Activated T-helper 9 cell treated with anti-CD3 and anti-CD28 coated beads, Interleukin-2, amount 50 U/mL, for 16 hours (primary cell): ENCODE data around the gene AGR2.
"Not testable (repeated sequence)": the region's sequence is repeated elsewhere in the genome, so short reads cannot be mapped to it uniquely, and the experiment has no call there.

ENCODE experiments used
- DNase-seq: peaks from one replicate; pipeline ENCODE4 v3.0.0-alpha.2; 2020; ENCODE audit warnings: low read depth

AGR2 gene

DNA sequence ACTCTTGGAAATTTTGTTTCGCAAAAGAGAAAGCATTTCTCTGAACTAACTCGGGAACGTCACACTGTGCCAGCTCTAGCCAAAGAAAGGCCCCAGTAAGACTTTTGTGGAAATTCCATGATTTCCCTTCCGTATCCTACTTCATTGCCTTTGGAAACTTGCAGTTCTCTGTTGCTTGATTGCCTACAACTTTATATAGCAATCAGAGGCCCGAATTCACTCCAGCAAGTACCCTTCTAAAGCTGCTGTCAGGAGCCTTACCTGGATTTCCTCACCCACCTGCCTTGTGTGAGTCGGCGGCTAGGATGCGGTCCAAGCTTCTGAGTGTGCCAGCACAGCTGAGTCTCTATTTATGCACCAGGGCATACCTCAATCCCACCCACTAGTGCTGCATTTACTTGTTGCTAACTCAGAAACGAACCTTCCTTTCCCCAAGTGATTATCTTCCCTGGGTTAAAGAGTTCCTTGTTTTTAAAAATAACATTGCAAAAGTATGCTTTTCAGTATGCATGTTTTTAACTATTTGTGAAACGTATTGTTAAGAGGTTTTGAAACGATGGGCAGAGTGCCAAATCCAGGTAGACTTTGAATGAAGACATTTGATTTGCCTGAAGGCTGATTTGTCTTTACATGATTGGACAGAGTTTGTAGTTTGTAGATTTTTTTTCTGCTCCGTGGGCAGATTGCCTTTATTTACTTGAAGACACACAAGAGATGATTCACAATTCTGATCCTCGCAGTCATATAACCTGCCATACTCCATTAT, at the start of gene AGR2:
TSS of gene AGR2 (minus strand) at position 326 of the 766 bp plus-strand sequence. CDS start 3,203 bp downstream, outside the sequence.
- no peak for DNase-seq

DNA sequence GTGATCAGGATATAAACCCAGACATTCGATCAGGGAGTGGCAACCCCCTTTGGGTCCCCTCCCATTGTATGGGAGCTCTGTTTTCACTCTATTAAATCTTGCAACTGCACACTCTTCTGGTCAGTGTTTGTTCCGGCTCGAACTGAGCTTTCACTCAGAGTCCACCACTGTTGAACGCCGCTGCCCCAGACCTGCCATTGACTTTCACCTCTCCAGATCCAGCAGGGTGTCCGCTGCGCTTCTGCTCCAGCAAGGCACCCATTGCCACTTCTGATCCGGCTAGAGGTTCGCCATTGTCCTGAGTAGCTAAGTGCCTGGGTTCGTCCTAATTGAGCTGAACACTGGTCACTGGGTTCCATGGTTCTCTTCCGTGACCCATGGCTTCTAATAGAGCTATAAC, 48.4 kb upstream of the AGR2 start:
- not testable (repeated sequence) for DNase-seq

DNA sequence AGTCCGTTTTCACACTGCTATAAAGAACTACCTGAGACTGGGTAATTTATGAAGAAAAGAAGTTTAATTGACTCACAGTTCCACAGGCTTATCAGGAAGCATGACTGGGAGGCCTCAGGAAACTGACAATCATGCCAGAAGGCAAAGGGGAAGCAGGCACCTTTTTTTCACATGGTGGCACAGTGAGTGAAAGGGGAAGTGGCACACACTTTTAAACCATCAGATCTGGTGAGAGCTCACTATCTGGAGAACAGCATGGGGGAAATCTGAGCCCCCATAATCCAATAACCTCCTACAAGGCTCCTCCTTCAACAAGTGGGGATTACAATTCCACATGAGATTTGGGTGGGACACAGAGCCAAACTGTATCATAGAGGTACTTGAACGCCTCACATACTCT, 47.0 kb upstream of the AGR2 start:
- DNase-seq, result no peak

DNA sequence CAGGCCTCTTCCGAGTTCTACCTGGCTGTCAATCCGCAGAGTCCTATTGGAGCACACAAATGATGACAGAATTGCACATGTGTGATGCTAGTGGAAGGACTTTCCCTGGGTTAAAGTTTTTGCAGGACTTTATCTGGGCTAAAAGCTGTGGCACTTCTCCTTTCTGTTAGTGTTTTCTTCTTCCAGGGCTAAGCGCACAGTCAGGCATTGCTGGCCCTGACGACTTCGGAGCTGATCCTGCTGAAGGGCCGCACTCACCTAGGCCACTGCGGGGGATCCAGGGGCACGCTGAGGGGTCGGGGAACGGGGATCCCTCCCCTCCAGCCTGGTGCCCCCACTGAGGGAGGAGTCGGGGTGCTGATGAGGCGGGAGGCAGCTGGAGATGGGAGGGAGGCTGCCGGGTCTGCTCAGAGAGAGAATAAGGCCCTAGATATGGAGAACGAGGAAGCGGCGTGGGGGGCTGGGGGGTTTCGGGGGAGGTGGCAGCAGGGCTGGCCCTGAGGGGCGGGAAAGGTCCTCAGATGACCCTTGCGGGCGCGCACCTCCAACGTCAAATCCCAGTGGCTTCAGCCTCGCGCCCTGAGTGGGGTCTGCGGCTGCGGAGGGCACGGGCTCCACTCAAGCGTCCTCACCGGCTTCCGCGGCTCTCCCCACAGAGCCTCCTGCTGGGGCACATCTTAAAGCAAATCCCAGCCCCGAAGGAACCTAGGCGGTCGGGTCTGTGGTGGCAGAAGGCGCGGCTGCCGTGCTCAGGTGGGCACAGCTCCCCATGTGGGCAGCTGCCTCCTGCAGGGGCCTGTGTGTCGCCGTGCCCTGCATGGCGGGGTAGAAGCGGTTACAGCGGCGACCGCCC, 46.0 kb upstream of the AGR2 start:
- no peak for DNase-seq

DNA sequence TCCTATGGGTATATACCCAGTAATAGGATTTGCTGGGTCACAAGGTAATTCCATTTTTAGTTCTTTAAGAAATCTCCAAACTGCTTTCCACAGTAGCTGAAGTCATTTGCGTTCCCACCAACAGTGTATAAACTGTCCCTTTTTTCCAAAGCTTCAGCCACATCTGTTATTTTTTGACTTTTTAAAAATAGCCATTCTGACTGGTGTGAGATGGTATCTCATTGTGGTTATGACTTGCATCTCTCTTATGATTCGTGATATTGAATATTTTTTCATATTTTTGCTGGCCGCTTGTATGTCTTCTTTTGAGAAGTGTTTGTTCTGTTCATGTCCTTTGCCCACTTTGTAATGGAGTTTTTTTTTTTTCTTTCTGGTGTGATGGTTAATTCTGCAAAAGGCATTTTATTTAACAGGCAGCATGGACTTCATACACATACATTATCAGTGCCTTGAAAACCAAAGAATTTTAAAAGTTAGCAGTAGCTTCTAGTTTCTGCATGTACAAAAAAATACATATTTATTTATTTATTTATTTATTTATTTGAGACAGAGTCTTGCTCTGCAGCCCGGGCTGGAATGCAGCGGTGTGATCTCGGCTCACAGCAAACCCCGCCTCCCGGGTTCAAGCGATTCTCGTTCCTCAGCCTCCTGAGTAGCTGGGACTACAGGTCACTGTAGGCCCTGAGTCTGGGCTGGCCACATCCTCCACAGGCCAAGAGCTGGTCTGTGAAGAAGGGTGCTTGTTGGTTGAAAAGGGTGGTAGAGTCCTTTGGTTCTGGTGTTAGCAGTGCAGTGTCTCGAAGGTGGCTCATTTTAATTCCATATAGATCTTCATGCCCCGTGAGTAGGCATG, 44.7 kb upstream of the AGR2 start:
- no peak for DNase-seq

DNA sequence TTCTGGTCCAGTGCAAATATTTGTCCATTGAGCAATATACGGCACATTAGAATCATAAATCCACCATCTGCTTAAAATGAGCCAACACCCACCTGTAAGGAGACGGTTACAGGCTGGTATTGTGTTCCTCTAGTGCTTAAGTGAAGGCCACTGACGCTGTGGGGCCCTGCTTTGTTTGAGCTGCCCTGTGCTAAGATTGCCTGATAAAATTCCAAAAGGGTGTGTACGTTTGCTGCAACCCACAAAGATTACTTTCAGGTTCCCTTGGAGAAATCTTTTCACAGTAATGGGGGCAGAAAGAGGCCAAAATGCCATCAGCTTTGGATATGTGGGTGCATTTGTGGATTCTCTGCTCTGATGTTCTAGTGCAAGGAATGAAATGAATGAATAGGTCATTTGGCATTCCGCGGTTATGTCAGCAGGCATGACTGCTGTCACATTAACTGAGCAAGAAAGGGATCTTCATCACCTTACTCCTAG, 42.6 kb upstream of the AGR2 start:
- no peak for DNase-seq

DNA sequence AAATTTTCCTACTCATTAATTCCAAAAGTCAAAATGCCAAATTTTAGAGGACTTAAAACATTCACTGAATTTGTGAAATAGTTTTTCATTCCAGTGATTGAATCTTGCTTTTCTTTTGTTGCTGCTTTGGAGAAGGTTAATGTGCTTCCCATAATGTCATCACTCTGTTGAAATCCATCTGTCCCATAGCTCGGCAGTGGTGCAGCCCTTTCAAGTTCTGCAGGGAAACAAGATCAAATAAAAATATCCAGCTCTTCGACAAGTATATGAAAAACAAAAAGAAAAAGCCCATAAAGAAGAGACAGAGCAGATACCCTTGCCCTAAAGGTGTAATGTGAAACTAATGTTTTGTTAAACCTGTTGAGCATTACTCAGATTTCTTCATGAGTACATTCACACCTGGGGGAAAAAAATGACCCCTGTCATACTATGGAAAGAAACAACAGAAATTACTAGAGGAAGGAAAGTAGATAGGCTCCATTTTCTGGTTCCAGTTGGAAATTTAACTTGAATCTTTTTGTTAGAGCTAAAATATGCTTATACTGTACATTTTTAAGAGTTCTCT, 41.9 kb upstream of the AGR2 start:
- DNase-seq, result no peak

DNA sequence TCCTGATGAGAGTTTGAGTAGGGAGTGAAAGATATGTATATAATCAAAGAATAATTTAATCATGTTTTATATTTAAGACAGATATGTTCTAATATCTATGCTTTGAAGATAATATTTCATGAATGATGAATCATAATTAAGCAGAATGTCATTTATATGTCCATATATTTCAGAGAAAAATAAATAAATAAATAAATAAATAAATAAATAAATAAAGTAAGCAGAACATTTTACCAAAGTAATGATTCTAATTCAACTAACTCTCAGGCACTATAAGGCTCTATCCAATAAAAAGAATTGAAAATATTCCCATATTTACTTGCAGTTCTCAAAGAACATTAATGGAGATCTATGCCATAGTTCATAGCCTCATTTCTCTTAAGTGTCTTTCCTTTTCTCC, 40.9 kb upstream of the AGR2 start:
- DNase-seq, result no peak

DNA sequence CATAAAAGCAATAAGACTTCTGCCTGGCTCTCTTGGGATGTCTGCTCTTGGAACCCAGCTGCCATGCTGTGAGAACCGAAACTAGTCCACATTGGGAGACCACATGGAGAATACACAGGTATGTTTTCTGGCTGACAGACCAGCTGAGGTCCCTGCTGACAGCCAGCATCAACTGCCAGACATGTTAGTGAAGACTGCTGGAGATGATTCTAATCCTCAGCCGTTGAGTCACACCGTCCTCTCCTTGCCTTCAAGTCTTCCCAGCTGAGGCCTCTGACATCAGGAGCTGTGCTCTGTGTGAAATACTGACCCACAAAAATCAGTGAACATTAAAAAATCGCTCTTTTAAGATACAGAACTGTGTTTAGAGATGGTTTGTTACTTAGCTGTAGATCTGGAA, 36.9 kb upstream of the AGR2 start:
- DNase-seq, result no peak

DNA sequence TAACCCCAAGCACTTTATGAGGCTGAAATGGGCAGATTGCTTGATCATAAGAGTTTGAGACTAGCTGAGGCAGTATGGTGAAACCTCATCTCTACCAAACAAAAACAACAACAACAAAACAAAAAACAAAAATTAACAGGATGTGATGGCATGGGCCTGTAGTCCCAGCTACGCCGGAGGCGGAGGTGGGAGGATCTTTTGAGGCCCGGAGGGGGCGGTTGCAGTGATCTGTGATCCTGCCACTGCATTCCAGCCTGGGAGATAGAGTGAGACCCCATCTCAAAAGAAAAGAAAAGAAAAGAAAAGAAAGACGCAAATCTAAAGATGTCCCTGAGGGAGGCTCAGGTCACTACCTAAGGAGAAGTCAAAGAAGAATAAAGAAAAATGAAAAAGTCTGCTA, 35.3 kb upstream of the AGR2 start:
- DNase-seq, result no peak

DNA sequence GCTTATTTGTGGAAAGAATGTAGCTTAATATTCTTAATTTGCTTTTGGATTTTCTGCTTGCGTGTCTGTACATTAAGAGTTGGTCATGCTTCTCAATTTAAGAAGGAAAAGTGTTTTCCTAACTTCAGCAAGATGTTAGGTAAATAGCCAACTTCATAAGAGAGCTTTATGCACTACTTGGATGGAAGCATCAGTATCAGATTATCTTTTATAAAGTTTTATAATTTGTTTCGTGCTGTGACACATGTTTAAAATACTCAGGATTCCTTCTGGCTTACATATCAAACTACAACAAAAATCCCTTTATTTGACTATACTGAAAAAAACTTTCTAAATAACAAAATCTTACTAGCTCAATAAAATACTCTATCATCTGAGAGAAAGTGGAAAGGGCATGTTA, 34.8 kb upstream of the AGR2 start:
- no peak for DNase-seq

DNA sequence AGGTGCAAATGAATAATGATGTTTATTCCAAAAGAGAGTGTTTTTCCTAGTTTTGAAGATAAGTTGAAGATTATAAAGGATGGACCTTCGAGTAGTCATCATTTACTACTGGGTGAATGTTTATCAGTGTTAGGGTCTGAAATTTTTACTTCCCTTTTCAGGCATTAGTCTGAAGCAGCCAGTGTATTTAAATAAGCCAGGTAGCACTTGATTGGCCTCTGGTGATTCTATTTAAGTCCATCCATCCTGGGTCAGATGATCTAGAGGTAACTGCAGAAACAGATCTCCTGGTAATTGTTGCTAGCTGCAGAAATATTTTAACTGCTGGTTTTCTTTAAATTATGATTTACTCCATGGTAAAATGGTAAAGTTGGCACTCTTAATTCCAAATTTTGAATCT, 34.1 kb upstream of the AGR2 start:
- no peak for DNase-seq

DNA sequence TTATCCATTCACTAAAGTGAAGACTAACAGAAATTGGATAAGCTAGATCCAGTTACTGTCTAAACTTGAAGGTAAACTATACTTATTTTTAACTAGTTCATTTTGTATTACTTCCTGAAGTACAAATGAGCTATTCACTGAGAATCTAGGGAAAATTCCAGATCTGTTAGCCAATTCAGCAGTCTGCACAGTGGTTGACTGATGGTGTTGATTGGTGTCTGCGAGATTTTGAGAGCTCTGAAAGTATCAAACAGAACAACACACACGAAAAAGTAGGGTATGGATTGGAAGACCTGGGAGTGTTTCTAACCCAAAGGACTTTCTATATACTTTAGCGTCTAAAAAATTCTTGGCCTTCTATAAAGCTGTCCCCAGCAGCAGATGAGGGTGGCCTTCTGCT, 33.6 kb upstream of the AGR2 start:
- DNase-seq, result no peak

DNA sequence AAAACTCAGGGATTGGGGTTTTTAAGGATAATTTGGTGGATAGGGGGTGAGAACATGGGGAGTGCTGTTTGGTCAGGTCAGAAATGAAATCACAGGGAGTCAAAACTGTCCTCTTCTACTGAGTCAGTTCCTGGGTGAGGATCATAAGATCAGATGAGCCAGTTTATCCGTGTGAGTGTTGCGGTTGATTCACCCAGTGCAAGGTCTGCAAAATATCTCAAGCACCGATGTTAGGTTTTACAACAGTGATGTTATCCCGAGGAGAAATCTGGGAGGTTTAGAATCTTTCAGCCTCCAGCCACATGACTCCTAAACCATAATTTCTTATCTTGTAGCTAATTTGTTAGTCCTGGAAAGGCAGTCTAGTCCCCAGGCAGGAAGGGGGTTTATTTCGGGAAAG, 31.7 kb upstream of the AGR2 start:
- DNase-seq, result no peak

DNA sequence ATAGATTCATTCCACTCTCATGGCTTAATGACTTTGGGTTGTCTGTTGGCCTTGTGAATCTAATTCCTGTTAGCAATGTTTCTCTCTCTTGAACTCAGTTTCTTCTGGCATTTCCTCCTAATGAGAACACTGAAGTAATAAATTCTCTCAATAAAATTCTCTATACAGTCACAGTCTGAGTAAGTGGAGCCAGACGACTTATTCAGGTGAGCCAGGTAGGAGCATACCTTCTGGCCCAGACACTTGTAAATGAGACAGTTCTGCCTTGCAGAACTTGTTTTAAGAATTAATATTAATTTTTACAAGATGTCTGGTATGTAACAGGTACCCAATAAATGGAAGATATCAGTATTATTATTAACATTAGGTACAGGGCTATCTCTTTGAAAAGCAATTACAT, 28.6 kb upstream of the AGR2 start:
- no peak for DNase-seq

DNA sequence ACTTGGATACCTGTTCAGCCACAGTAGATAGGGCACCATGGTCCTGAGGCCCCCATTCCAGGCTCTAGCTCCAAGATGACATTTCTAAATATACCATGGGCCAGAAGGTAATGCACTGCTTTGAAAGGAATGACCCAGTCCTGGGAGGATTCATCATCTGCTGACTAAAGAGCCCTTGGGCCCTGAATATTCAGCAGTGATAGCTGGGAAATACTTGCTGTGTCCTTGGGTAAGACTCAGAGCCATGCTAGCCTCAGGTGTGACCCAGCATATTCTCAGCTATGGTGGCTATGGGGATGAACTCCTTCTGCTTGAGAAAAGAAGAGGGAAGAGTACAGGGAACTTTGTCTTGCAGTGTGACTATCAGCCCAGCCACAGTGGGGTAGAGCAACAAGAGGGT, 21.3 kb upstream of the AGR2 start:
- no peak for DNase-seq

DNA sequence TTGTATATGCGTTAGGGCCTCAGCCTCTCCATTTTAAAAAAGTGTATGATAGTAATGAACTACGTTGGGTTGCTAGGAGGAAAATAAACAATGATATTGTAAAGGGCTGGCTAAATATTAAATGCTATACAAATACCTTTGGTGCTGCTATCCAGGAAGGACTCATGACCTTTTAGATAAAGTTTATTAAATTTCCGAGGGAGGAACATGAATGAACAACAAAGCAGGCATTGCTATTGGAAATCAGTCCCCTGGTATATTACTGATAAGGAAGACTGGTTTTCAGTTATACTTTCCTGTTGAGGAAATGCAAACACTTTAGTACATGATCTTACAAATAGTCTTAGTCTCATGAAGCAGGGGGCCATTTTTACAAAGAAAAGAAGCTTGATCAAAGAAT, 17.2 kb upstream of the AGR2 start:
- no peak for DNase-seq

DNA sequence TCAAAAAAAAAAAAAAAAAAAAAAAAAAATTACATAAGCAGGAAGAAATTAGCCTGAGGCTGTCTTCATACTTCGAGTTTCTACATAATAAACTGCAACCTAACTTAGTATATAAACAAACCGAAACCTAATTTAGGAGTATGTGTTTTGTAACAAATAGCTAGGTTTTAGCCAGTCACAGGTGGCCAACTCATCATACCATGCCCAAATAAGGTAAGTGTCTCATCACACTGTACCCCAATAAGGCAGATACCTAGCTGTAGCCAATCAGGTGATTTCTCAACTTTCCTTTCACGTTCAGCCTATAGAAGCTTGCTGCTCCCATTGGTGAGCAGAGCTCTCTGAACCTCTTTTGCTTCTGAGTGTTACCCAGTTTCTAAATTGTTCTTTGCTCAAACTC, 13.9 kb upstream of the AGR2 start:
- DNase-seq, result no peak

DNA sequence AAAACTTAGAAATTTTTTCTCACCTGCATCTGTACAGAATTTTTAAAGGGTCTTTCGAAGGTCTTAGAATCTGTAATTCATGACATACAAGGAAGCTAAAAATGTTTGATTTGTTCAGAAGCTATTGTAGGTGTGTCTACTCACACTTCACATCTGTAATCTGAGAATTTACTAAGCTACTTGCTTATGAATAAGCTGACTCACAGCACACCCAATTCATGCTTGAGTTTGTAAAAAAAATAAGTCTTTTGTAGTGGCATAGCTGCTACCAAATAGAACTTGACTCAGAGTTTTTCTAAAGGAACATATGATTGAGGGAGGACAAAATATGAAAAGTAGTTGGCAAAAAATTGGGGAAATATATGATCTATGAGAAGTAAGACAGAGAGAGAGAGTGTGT, 12.7 kb upstream of the AGR2 start:
- DNase-seq, result no peak

DNA sequence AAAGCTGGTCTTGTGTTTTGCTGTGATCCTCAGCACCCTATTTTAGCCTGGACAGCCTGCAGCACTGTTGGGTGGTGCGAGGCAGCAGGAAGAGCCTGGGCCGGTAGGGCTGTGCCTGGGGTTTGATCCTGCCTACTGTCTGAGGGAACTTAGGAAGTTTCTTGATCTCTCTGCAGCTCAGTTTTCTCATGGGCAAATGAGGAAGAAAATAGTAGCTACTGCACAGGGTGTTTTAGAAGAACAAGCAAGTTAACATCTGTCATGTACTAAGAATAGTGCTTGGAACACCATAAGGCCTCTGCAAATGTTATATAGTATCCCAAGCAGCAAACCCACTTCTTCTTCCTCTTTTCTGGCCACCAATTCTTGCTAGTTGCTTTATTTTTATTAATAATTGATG, 12.0 kb upstream of the AGR2 start:
- no peak for DNase-seq

DNA sequence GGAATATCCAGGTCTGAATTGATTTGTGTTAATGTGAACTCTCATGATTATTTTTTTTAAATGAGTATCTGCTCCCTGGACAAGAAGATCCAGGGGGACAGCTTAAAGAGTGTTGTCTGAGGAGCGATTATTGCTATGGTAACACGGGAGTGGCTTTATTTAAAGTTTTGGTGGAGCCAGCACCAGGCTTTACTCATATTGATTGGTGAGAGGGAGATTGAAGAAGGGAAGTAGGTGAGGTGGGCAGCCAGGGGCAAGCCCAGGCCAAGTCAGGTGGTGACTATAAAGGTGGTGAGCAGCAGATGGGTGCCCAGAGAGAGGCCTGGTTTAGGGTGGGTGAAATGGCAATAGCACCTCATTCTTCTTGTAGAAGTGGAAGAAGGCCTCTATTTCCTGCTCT, 10.2 kb upstream of the AGR2 start:
- DNase-seq, result no peak

DNA sequence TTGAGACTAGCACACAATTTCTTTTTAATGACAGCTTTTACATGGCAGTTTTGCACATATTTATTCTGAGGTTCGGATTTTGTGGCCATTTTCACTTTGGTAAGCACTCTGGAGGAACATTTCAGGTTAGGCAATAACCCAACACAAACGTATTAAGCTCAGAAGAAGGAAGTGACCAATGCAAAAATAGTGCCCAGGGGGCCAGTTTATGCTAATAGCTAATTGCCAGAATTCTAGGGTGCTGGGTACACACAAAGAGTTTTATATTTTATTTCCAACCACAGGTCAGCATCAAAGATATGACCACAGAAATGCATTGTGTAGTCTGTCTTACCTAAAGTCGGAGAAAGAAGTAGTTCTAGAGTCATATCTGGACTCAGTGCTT, 8.4 kb upstream of the AGR2 start:
- DNase-seq, result no peak
